OCI-LY3 (cell line): ENCODE measurements around the gene MAML1.
"Not testable (repeated sequence)": the region's sequence is repeated elsewhere in the genome, so short reads cannot be mapped to it uniquely, and the experiment has no call there.

Source experiments
- H2AFZ ChIP-seq: fragments of 200-600, 300-600 bp; shearing (Covaris generic); 2 replicates; pipeline ENCODE4 v1.6.0; 2014; ENCODE audit warnings: antibody characterized with exemption, low read depth, low read length
- H3K27ac ChIP-seq: fragments of 200-600, 300-600 bp; sonication (generic); 2 replicates; pipeline ENCODE4 v1.5.1; 2014; ENCODE audit warnings: mild to moderate bottlenecking, low read length, moderate library complexity, mixed read lengths
- H3K27me3 ChIP-seq: fragments of 200-600, 300-600 bp; sonication (generic); 2 replicates; pipeline ENCODE4 v1.6.1; 2014; ENCODE audit warnings: low read depth, low read length, mixed read lengths
- H3K36me3 ChIP-seq: fragments of 200-600, 300-600 bp; sonication (generic); replicated peaks from 2 replicates; pipeline ENCODE3; 2014; ENCODE audit warnings: low read depth, low read length, mixed read lengths
- H3K4me1 ChIP-seq: fragments of 300-600, 200-600 bp; sonication (generic); 2 replicates; pipeline ENCODE4 v1.6.1; 2014; ENCODE audit warnings: low read length, mixed read lengths
- H3K4me2 ChIP-seq: fragments of 200-600, 300-600 bp; sonication (generic); 2 replicates; pipeline ENCODE4 v1.6.1; 2014; ENCODE audit warnings: low read length, mixed read lengths
- H3K4me3 ChIP-seq: fragments of 300-600, 200-600 bp; sonication (generic); 2 replicates; pipeline ENCODE4 v1.5.1; 2014; ENCODE audit warnings: antibody characterized with exemption, mild to moderate bottlenecking, low read length, moderate library complexity
- H3K79me2 ChIP-seq: fragments of 300-600, 200-600 bp; shearing (Covaris generic); 2 replicates; pipeline ENCODE4 v1.6.1; 2014; ENCODE audit warnings: mild to moderate bottlenecking, low read length, mixed read lengths
- H3K9ac ChIP-seq: fragments of 300-600, 200-600 bp; shearing (Covaris generic); 2 replicates; pipeline ENCODE4 v1.6.0; 2014; ENCODE audit warnings: mild to moderate bottlenecking, low read length, moderate library complexity
- H3K9me3 ChIP-seq: fragments of 200-600, 300-600 bp; shearing (Covaris generic); 2 replicates; pipeline ENCODE4 v1.6.1; 2014; ENCODE audit warnings: low read length, mixed read lengths; ENCODE audit not compliant: insufficient read depth
- H4K20me1 ChIP-seq: fragments of 200-600, 300-600 bp; sonication (generic); 2 replicates; pipeline ENCODE4 v1.6.1; 2016; ENCODE audit warnings: low read length, mixed read lengths; ENCODE audit not compliant: insufficient read depth
- EZH2phosphoT487 ChIP-seq: fragments of 200-600 bp; shearing (Covaris generic); IDR thresholded peaks from 2 replicates; pipeline ENCODE4 v1.6.1; 2018; ENCODE audit warnings: antibody characterized with exemption, mixed run types, low read depth
- TF ChIP-seq, protein P1 (sequence below): fragments of 200-600, 300-600 bp; sonication (generic); IDR thresholded peaks from 2 replicates; pipeline ENCODE4 v1.5.1; 2014; ENCODE audit warnings: antibody characterized with exemption, low read length, low read depth

MAML1 gene

GRCh38 chr5:179734536-179735164, 2.0 kb downstream of the MAML1 start:
- no peaks in the 10 kb centered on the region for H3K27me3 ChIP-seq
- H2AFZ ChIP-seq: no peak overlapping the region
- H3K27ac ChIP-seq: no peak overlapping the region
- H3K4me2 ChIP-seq: peak overlapping the region; percentile 87
- H3K36me3 ChIP-seq: peaks cover 33% of the 10 kb centered on the region
- H3K9ac ChIP-seq: peak overlapping the region; percentile 87; the same call in 1 of the 2 replicates
- H3K79me2 ChIP-seq: peaks cover 74% of the 10 kb centered on the region
- no peaks in the 10 kb centered on the region for H3K9me3 ChIP-seq
- peaks cover 41% of the 10 kb centered on the region for H4K20me1 ChIP-seq
- peaks cover 29% of the 10 kb centered on the region for H3K4me1 ChIP-seq
- H3K4me3 ChIP-seq: peak overlapping the region; percentile 94
- no peak for TF ChIP-seq EZH2phosphoT487
- TF ChIP-seq, protein P1, sequence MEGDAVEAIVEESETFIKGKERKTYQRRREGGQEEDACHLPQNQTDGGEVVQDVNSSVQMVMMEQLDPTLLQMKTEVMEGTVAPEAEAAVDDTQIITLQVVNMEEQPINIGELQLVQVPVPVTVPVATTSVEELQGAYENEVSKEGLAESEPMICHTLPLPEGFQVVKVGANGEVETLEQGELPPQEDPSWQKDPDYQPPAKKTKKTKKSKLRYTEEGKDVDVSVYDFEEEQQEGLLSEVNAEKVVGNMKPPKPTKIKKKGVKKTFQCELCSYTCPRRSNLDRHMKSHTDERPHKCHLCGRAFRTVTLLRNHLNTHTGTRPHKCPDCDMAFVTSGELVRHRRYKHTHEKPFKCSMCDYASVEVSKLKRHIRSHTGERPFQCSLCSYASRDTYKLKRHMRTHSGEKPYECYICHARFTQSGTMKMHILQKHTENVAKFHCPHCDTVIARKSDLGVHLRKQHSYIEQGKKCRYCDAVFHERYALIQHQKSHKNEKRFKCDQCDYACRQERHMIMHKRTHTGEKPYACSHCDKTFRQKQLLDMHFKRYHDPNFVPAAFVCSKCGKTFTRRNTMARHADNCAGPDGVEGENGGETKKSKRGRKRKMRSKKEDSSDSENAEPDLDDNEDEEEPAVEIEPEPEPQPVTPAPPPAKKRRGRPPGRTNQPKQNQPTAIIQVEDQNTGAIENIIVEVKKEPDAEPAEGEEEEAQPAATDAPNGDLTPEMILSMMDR: no peak

DNA sequence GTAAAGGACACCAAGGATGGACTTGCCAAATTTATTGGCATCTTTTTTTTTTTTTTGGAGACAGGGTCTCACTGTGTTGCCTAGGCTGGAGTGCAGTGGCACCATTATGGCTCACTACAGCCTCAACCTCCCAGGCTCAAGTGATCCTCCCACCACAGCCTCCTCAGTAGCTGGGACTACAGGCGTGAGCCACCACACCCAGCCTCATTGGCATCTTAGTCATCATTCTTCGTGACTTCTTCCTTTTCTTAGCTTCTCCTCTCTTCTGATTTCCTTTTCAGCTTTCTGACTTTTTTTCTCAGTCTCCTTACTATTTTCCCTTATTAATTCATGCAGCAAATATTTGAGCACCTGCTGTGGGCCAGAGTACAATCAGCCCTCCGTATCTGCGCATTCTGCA, 6.1 kb downstream of the MAML1 start:
- H3K9ac ChIP-seq: no peak overlapping the region
- peaks cover 100% of the 10 kb centered on the region for H3K79me2 ChIP-seq
- no peaks in the 10 kb centered on the region for H3K27me3 ChIP-seq
- H3K36me3 ChIP-seq: peaks cover 26% of the 10 kb centered on the region
- H3K4me2 ChIP-seq: no peak overlapping the region
- peaks cover 55% of the 10 kb centered on the region for H4K20me1 ChIP-seq
- H2AFZ ChIP-seq: no peak overlapping the region
- no peaks in the 10 kb centered on the region for H3K9me3 ChIP-seq
- H3K27ac ChIP-seq: no peak overlapping the region
- no peak overlapping the region for H3K4me3 ChIP-seq
- TF ChIP-seq, protein P1: no peak
- TF ChIP-seq EZH2phosphoT487: no peak
- peaks cover 10% of the 10 kb centered on the region for H3K4me1 ChIP-seq

GRCh38 chr5:179744106-179744505, 11.5 kb downstream of the MAML1 start:
- not testable (repeated sequence) for H2AFZ ChIP-seq, H3K4me3 ChIP-seq, H3K9me3 ChIP-seq, H3K27ac ChIP-seq, H3K4me2 ChIP-seq, H3K4me1 ChIP-seq, H3K27me3 ChIP-seq, H3K9ac ChIP-seq
- H3K79me2 ChIP-seq: peaks cover 98% of the 10 kb centered on the region
- peaks cover 36% of the 10 kb centered on the region for H4K20me1 ChIP-seq
- peaks cover 21% of the 10 kb centered on the region for H3K36me3 ChIP-seq

DNA sequence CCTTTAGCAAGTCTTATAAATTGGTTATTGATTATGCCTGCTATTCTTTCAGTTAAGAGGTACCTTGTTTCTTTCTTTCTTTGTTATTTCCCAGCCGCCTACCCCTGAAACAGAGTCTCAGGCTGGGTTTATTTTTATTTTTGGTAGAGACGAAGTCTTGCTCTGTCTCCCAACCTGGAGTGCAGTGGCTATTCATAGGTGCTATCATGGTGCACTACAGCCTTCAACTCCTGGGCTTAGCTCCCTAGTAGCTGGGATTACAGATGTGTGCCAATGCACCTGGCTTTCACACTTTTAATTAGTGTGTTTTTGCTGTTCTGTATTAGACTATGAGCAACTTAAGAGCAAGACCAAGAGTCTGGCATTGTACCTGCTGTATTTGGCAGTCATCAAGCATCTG, 14.2 kb downstream of the MAML1 start:
- H3K9ac ChIP-seq: no peak overlapping the region
- H3K4me2 ChIP-seq: no peak overlapping the region
- H3K27me3 ChIP-seq: no peaks in the 10 kb centered on the region
- H3K4me3 ChIP-seq: no peak overlapping the region
- H2AFZ ChIP-seq: no peak overlapping the region
- H3K27ac ChIP-seq: no peak overlapping the region
- H3K36me3 ChIP-seq: peaks cover 17% of the 10 kb centered on the region
- no peaks in the 10 kb centered on the region for H3K9me3 ChIP-seq
- H3K79me2 ChIP-seq: peaks cover 98% of the 10 kb centered on the region
- TF ChIP-seq, protein P1: no peak
- TF ChIP-seq EZH2phosphoT487: no peak
- H4K20me1 ChIP-seq: peaks cover 35% of the 10 kb centered on the region
- H3K4me1 ChIP-seq: no peaks in the 10 kb centered on the region
